GM12874 (cell line): ENCODE results near the gene GSTA4.

Source experiments
- CTCF ChIP-seq: IDR thresholded peaks from 2 replicates; pipeline ENCODE4 v1.5.1; 2011; ENCODE audit warnings: low read depth, mild to moderate bottlenecking, control low read depth, low read length, moderate library complexity; ENCODE audit not compliant: insufficient read depth

The GSTA4 gene

DNA sequence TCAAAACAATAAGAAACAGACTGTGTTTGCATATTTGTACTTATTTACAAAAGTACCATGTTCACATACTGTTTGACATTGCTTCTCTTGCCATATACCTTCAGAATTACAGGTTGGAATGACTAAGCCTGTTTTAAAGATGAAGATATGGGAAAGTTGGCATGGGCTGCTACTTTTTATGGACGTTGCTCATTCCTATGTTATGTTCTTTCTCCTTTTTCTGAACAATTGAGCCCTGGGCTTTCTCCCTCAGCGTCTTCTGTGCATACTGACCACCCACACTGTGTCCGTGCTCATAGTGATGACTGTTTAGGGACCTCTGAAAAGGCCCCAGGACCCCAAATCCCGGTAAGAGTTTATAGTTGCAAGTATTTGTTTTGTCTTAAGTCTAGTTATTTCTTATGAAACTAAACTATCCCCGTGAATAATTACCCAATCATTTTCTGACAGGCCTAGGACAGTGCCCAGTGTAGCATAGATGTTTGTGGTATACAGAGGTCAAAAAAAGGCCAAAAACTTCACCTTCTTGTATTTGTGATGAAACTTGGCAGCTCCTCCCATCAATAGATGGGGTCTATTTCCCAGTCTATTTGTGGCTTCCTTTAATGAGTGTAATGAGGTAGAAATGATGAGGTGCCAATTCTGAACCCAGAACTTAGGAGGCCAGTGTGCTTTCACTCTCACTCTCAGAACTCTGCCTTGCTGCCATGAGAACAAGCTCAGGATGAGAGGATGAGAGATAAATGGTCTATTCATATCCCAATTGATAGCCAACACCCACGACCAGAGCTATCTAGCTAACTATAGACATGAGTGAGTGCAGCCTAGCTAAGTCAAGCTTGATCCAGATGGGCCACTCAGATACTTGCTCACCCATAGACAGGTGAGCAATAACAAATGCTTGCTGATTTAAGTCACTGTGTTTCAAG, 40.9 kb downstream of the GSTA4 start:
- no peak for TF ChIP-seq CTCF

- TF ChIP-seq CTCF, result no peak
These were observed 48.8 kb downstream of the GSTA4 start for GRCh38 chr6:52946306-52946705.

- no peak for TF ChIP-seq CTCF
These were observed 52.9 kb downstream of the GSTA4 start for GRCh38 chr6:52942221-52942620.

DNA sequence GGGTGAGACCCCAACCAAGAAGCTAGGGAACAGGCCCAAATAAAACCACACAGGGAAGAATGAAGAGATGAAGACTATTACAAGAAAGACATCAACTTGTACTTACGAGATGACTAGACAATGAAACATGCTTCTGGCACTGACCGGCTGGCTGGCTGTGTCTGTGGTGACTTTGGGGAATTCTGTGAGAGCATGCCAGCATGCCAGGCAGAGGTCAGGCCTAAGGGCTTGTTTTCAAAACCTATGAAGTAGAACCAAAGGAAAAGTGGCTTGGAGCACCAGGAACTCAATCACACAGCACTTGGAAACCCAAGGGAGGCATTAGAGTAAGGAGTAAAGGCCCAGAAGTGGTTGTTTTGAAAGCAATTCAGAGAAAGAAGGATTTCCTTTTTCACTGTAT, 57.2 kb downstream of the GSTA4 start:
- TF ChIP-seq CTCF, result no peak

GRCh38 chr6:52933778-52934177, 61.3 kb downstream of the GSTA4 start:
- no peak for TF ChIP-seq CTCF

- no peak for TF ChIP-seq CTCF
These were observed 63.7 kb downstream of the GSTA4 start for GRCh38 chr6:52931351-52931750.

DNA sequence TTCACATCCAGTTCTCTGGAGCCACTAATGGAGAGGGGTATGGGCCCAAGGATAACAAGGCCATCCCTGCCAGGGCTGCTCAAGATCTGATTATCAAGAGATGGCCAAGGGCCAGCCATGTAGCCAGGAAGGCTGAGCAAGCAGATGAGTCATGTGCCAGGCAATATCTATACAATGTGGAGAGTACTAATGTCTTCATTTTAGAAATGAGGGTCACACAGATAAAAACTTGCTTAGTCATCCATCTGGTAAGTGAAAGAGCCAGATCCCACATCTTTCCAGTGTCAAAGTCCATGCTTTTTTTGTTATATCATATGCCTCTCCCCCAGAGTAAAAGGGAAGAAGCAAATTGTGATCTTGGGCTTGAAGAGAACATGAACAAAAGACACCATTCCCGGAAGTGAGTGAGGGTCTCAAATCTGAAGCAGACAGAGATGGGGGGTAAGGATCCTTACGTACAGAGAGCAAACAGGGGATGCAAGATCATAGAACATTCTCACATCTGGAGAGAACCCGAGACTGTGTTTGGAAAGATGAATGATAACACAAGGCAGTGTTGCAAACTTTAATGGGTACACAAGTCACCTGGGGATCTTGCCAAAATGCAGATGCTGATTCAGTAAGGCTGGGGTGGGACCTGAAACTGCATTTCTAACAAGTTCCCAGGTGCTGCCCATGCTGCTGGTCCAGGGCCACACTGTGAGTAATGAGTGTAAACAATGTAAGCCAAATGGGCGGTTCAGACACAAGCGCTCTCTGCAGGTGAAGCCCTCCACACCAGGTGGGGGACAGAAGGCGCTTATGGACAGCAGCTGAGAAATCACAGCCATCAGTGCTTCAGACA, 65.5 kb downstream of the GSTA4 start:
- TF ChIP-seq CTCF, result no peak
